Lower leg skin (tissue), 3 donors: ENCODE data around the gene FYB2.

Experiments
- CTCF ChIP-seq, 3 donors: fragments of 450-650 bp; IDR thresholded peaks; one replicate each; pipeline ENCODE4 v1.5.1; 2016; ENCODE audit warnings: antibody characterized with exemption in 3 of 3, mild to moderate bottlenecking in 3 of 3, moderate library complexity in 2 of 3
- POLR2A ChIP-seq, 2 donors: fragments of 450-650 bp; IDR thresholded peaks; one replicate each; pipeline ENCODE4 v1.6.1; 2016 to 2017; ENCODE audit warnings: antibody characterized with exemption in 2 of 2, mild to moderate bottlenecking in 1 of 2, moderate library complexity in 1 of 2

- TF ChIP-seq CTCF (IDR thresholded peaks at IDR 0.05) (no peak), POLR2A (IDR thresholded peaks at IDR 0.05) (no peak)
Measured at GRCh38 chr1:56819387-56819899, at the start of gene FYB2.
